GM12878 (cell line): Measurements from ENCODE around the gene BORCS6. TPM values are rescaled to one million over a fixed set of nuclear protein-coding genes. Genes with fewer than 3 reads are reported as not detected.

Source experiments
- ATF3 ChIP-seq: IDR thresholded peaks from 2 replicates; pipeline ENCODE4 v1.6.1; 2011; ENCODE audit warnings: low read depth, mild to moderate bottlenecking, low read length, moderate library complexity, borderline replicate concordance; ENCODE audit errors: extremely low read depth
- BMI1 ChIP-seq: fragments of 450-650 bp; IDR thresholded peaks from 2 replicates; pipeline ENCODE4 v1.6.1; 2016; ENCODE audit warnings: mild to moderate bottlenecking, moderate library complexity, borderline replicate concordance
- BRCA1 ChIP-seq: IDR thresholded peaks from 2 replicates; pipeline ENCODE4 v1.6.1; 2011; ENCODE audit warnings: low read depth, low read length, improper control_type of control experiment
- ETV6 ChIP-seq, 2 experiments: fragments of 450-650 bp in 1 of 2; IDR thresholded peaks in 1 of 2; conservative IDR thresholded peaks in 1 of 2; 2 replicates each; pipeline ENCODE4 v1.6.1; 2014; ENCODE audit warnings: antibody characterized with exemption in 1 of 2, borderline replicate concordance in 1 of 2, low read depth in 1 of 2, mild to moderate bottlenecking in 1 of 2, moderate library complexity in 1 of 2
- HDGF ChIP-seq: fragments of 450-650 bp; IDR thresholded peaks from 2 replicates; pipeline ENCODE4 v1.6.1; 2016; ENCODE audit warnings: antibody characterized with exemption
- IKZF1 ChIP-seq: fragments of 450-650 bp; conservative IDR thresholded peaks from 2 replicates; pipeline ENCODE4 v1.6.1; 2017; ENCODE audit warnings: antibody characterized with exemption, mild to moderate bottlenecking
- JUNB ChIP-seq: IDR thresholded peaks from 2 replicates; pipeline ENCODE4 v1.6.1; 2016; ENCODE audit warnings: antibody characterized with exemption, mild to moderate bottlenecking
- MTA3 ChIP-seq: IDR thresholded peaks from 2 replicates; pipeline ENCODE4 v1.6.1; 2012; ENCODE audit warnings: low read length, inconsistent platforms, borderline replicate concordance
- NFYB ChIP-seq: IDR thresholded peaks from 2 replicates; pipeline ENCODE4 v1.6.1; 2011; ENCODE audit warnings: low read depth, mild to moderate bottlenecking, low read length, improper control_type of control experiment, moderate library complexity; ENCODE audit not compliant: insufficient read depth
- NR2C1 ChIP-seq: fragments of 450-650 bp; IDR thresholded peaks from 2 replicates; pipeline ENCODE4 v1.6.1; 2017; ENCODE audit warnings: antibody characterized with exemption, mild to moderate bottlenecking, moderate library complexity
- NR2C2 ChIP-seq: IDR thresholded peaks from 2 replicates; pipeline ENCODE4 v1.6.1; 2011; ENCODE audit warnings: borderline replicate concordance, low read depth; ENCODE audit not compliant: control insufficient read depth, insufficient read length
- RELA ChIP-seq: fragments of 450-650 bp; IDR thresholded peaks from 2 replicates; pipeline ENCODE4 v1.8.0; 2014; ENCODE audit warnings: borderline replicate concordance; ENCODE audit not compliant: partially characterized antibody
- SP1 ChIP-seq: IDR thresholded peaks from one replicate; pipeline ENCODE4 v1.6.1; 2011; ENCODE audit warnings: low read depth, low read length
- YBX1 ChIP-seq: fragments of 450-650 bp; IDR thresholded peaks from 2 replicates; pipeline ENCODE4 v1.6.1; 2016; ENCODE audit warnings: antibody characterized with exemption
- polyA plus RNA-seq, 11 experiments: library from polyadenylated mRNA; depleted of rRNA in 4 of 11; unstranded in 6 of 11; stranded (reverse) in 5 of 11; fragments of >200 nt; fragmentation: Nextera tagmentation in 4 of 11; fragmentation: Illumina TruSeq in 1 of 11; extraction: Ambion mirVana in 4 of 11; extraction: Trizol in 1 of 11; gene quantifications; 1 replicate in 1 of 11; 2 replicates in 10 of 11; pipeline versions ENCODE4 v1.2.1 to v1.2.3, GENCODE V29; 2011 to 2016; ENCODE audit warnings: inconsistent platforms in 2 of 11, missing spikeins in 2 of 11, low read depth in 1 of 11
- total RNA-seq, 4 experiments: library from RNA; depleted of rRNA in 3 of 4; stranded (reverse); fragments of >200 nt in 3 of 4; fragmentation: Illumina TruSeq in 1 of 4; extraction: Trizol in 1 of 4; gene quantifications; 2 replicates each; pipeline versions ENCODE4 v1.2.1 to v1.2.3, GENCODE V29; 2013 to 2021
- TF ChIP-seq, protein P1 (sequence below): fragments of 450-650 bp; IDR thresholded peaks from 2 replicates; pipeline ENCODE4 v1.6.1; 2016; ENCODE audit warnings: mild to moderate bottlenecking
- TF ChIP-seq, protein P2 (sequence below): IDR thresholded peaks from 2 replicates; pipeline ENCODE4 v1.6.1; 2012; ENCODE audit warnings: low read depth, low read length, improper control_type of control experiment

Gene BORCS6
- total and polyA plus RNA-seq, 10 of the 15 experiments (the other 5 are each of a cell fraction or from before 2014, with no cell fraction given) = 0.37 to 14.1 (median 6.7) TPM

GRCh38 chr17:8162233-8162996 lies 27.6 kb downstream of the BORCS6 start, which contains the start of gene VAMP2 (continued):
- TF ChIP-seq ETV6 (conservative IDR thresholded peaks at IDR 0.05 in 1 of 2, IDR thresholded peaks at IDR 0.05 in 1 of 2; ENCODE audit: borderline replicate concordance in 1 of 2, low read depth in 1 of 2) = no peak
- TF ChIP-seq, protein P1, sequence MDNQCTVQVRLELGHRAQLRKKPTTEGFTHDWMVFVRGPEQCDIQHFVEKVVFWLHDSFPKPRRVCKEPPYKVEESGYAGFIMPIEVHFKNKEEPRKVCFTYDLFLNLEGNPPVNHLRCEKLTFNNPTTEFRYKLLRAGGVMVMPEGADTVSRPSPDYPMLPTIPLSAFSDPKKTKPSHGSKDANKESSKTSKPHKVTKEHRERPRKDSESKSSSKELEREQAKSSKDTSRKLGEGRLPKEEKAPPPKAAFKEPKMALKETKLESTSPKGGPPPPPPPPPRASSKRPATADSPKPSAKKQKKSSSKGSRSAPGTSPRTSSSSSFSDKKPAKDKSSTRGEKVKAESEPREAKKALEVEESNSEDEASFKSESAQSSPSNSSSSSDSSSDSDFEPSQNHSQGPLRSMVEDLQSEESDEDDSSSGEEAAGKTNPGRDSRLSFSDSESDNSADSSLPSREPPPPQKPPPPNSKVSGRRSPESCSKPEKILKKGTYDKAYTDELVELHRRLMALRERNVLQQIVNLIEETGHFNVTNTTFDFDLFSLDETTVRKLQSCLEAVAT = no peak
- TF ChIP-seq MTA3 = no peak
- no peak for TF ChIP-seq BRCA1
- TF ChIP-seq ATF3 = no peak
- TF ChIP-seq YBX1 = no peak
- no peak for TF ChIP-seq RELA
- TF ChIP-seq, protein P2, sequence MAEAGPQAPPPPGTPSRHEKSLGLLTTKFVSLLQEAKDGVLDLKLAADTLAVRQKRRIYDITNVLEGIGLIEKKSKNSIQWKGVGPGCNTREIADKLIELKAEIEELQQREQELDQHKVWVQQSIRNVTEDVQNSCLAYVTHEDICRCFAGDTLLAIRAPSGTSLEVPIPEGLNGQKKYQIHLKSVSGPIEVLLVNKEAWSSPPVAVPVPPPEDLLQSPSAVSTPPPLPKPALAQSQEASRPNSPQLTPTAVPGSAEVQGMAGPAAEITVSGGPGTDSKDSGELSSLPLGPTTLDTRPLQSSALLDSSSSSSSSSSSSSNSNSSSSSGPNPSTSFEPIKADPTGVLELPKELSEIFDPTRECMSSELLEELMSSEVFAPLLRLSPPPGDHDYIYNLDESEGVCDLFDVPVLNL = no peak
- no peak for TF ChIP-seq HDGF
- no peak for TF ChIP-seq NFYB
- TF ChIP-seq IKZF1 = peak; percentile 69
- TF ChIP-seq SP1 = no peak
- no peak for TF ChIP-seq JUNB
- TF ChIP-seq NR2C1 = no peak
- no peak for TF ChIP-seq NR2C2
- TF ChIP-seq BMI1 = no peak
